Measurements from ENCODE around the gene ETV7. TPM values are rescaled to one million over a fixed set of nuclear protein-coding genes. Genes with fewer than 3 reads are reported as not detected.

The ETV7 gene
- total and polyA plus RNA-seq, 8 donors: 0.16 to 4.6 (median 1.1) TPM

DNA sequence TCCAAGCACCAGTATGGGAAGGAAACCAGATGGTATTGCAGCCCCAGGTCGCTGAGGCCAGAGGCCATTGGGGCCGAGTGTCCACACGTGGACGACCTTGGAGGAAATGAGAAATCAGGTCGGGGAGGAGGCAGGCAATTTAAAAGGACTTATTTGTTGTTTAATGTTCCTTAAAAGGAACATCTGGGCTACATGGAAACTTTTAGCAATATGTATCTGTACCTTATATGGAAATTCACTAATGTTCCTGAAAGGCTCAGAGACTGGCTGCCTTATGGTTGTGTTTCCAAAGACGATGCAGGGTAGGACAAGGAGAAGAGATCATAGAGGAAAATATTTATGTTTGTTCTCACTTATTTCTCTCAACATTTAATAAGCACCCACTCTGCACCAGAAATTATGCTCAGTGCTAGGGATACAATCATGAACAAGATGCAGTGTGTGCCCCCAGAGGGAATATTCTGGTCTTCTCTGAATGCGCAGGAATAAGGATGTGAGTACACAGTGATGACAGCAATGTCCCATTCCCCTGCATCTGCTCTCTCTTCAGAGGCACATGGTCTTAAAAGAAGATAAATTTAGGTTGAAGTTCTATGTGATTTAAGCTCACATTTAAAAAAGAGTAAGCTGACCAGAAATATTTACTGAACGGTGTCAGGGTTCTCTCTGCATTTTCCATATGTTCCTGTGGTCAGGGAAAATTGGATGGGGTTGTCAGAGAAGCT lies 54.1 kb downstream of the ETV7 start:
- Histone ChIP-seq H3K27me3 (no peaks in the 10 kb centered on the region), H3K27ac (peak overlapping the region in 2 of 4 donors; percentile 50 to 86), H3K4me3 (no peak overlapping the region), H3K4me1 (peaks cover 0 to 17% (median 16%) of the 10 kb centered on the region in 3 donors), H3K36me3 (no peaks in the 10 kb centered on the region), H3K9me3 (no peaks in the 10 kb centered on the region)
- ATAC-seq (peak in 1 of 4 donors; percentile 19), DNase-seq (peak in 1 of 6 donors; percentile 63), FAIRE-seq (no peak)
- 47 to 57% methylated on average over 8 of the region's 8 CpGs for WGBS, 2 donors
- TF ChIP-seq, protein P1, sequence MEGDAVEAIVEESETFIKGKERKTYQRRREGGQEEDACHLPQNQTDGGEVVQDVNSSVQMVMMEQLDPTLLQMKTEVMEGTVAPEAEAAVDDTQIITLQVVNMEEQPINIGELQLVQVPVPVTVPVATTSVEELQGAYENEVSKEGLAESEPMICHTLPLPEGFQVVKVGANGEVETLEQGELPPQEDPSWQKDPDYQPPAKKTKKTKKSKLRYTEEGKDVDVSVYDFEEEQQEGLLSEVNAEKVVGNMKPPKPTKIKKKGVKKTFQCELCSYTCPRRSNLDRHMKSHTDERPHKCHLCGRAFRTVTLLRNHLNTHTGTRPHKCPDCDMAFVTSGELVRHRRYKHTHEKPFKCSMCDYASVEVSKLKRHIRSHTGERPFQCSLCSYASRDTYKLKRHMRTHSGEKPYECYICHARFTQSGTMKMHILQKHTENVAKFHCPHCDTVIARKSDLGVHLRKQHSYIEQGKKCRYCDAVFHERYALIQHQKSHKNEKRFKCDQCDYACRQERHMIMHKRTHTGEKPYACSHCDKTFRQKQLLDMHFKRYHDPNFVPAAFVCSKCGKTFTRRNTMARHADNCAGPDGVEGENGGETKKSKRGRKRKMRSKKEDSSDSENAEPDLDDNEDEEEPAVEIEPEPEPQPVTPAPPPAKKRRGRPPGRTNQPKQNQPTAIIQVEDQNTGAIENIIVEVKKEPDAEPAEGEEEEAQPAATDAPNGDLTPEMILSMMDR (IDR thresholded peaks at IDR 0.05): no peak
- intact Hi-C loops (cut with DNase I): no loop called here

DNA sequence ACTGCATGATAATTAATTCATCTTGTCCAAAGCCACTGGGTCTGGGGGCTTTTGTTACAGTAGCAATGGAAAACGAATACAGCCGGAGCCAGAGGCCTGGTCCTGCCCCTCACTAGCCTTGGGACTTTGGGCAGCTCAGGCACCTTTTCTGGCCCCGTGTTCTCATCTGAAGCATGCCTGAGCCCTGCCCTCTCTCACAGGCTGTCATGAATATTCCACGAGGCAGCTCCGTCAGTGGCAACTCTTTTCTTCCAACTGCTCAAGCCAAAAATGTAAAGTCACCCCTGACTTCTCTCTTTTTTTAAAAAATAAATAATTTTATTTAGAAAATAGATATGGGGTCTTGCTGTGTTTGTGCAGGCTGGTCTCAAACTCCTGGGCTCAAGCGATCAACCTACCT lies 56.1 kb downstream of the ETV7 start:
- WGBS, 2 donors: 92 to 94% methylated on average over 6 of the region's 6 CpGs
- no peak overlapping the region for H3K27ac ChIP-seq
- no peaks in the 10 kb centered on the region for H3K9me3 ChIP-seq
- H3K4me1 ChIP-seq: peaks cover 0 to 17% (median 16%) of the 10 kb centered on the region in 3 donors
- no peaks in the 10 kb centered on the region for H3K36me3 ChIP-seq
- no peak for FAIRE-seq
- TF ChIP-seq, protein P1 (IDR thresholded peaks at IDR 0.05): no peak
- intact Hi-C loops (cut with DNase I): no loop called here
- H3K4me3 ChIP-seq: no peak overlapping the region
- no peaks in the 10 kb centered on the region for H3K27me3 ChIP-seq
- no peak for DNase-seq
- no peak for ATAC-seq

DNA sequence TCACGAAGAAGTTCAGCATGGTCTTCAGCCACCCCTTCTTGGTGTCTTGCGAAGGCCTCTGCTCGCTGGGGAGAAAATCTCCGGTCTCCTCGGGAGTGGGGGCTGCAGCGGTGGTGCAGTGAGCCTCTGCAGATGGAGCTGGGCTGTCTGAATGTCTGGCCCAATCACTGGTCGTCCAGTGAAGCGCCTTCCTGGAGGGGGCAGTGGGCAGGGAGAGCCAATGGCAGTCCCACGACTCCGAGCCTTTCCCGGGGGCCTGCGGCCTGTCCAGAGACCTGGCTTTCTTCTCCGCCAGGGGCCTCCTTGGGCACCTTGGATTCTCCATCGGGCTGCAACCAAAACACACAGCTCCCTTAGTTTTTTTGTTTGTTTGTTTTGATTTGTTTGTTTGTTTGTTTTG lies 57.1 kb downstream of the ETV7 start:
- H3K27ac ChIP-seq: no peak overlapping the region
- FAIRE-seq: no peak

DNA sequence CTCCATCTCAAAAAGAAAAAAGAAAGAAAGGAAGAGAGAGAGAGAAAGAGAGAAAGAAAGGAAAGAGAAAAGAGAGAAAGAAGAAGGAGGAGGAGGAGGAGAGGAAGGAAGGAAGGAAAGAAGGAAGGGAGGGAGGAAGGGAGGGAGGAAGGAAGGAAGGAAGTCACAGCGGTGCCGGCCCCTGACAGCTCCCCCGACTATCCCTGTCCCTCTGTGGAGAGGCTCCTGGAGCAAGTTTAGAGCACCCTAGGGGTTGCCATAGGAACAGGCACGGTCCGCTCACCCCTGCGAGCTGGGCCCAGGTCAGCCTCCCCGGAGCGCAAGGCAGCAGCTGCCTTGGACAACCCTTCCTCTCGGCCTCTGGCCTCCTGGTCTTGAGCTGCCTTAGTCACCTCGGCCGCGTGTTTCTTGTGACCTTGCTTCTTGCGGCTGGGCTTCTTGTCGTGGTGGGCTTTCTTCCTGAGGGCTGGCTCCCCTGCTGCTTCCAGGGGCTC lies 57.6 kb downstream of the ETV7 start:
- FAIRE-seq (no peak), DNase-seq (no peak), ATAC-seq (no peak)
- no peaks in the 10 kb centered on the region for H3K9me3 ChIP-seq
- H3K27ac ChIP-seq: no peak overlapping the region
- no peaks in the 10 kb centered on the region for H3K27me3 ChIP-seq
- no peak overlapping the region for H3K4me3 ChIP-seq
- no peaks in the 10 kb centered on the region for H3K36me3 ChIP-seq
- peaks cover 0 to 17% (median 13%) of the 10 kb centered on the region in 3 donors for H3K4me1 ChIP-seq
- TF ChIP-seq, protein P1 (IDR thresholded peaks at IDR 0.05): no peak
- intact Hi-C loops (cut with DNase I): no loop called here
- 84 to 86% methylated on average over 14 of the region's 14 CpGs for WGBS, 2 donors

More for the DNA sequence above, 57.1 kb downstream of the ETV7 start:
- no peak overlapping the region for H3K4me3 ChIP-seq
- no peaks in the 10 kb centered on the region for H3K36me3 ChIP-seq
- H3K9me3 ChIP-seq: no peaks in the 10 kb centered on the region
- intact Hi-C loops (cut with DNase I): no loop called here
- ATAC-seq (no peak), DNase-seq (no peak)
- 92% methylated on average over 14 of the region's 14 CpGs for WGBS, 2 donors
- TF ChIP-seq, protein P1 (IDR thresholded peaks at IDR 0.05): no peak
- H3K4me1 ChIP-seq: peaks cover 0 to 17% (median 16%) of the 10 kb centered on the region in 3 donors
- no peaks in the 10 kb centered on the region for H3K27me3 ChIP-seq

DNA sequence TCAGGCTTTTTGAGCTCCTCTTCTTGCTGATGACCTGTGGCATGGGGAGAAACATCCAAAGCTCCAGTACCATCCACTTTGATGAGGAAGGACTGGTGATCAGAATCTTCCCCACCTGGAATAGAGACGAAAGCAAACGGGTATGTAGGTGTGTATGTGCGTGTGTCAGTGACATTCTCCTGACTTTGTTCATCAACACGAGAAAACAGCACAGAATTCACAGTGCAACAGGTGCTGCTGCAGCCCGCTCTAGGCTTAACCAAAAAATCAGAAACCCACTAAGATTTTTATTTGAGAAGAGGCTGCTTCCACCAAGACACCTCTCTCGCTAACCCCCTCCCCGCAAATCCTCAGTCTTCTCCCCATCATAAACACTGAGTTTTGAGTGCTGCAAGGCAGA lies 58.9 kb downstream of the ETV7 start:
- TF ChIP-seq, protein P1 (IDR thresholded peaks at IDR 0.05): no peak
- FAIRE-seq (no peak), ATAC-seq (no peak), DNase-seq (no peak)
- Histone ChIP-seq H3K4me1 (peaks cover 0 to 8% (median 6%) of the 10 kb centered on the region in 3 donors), H3K36me3 (no peaks in the 10 kb centered on the region), H3K9me3 (no peaks in the 10 kb centered on the region), H3K27me3 (no peaks in the 10 kb centered on the region), H3K4me3 (no peak overlapping the region), H3K27ac (no peak overlapping the region)
- intact Hi-C loops (cut with DNase I): no loop called here
- 89 to 92% methylated on average over 7 of the region's 7 CpGs for WGBS, 2 donors

Measured in pancreas (tissue), 10 donors.